ENCODE results near the gene TNIK. TPM values are rescaled to one million over a fixed set of nuclear protein-coding genes. Genes with fewer than 3 reads are reported as not detected.
"Not testable (repeated sequence)": the region's sequence is repeated elsewhere in the genome, so short reads cannot be mapped to it uniquely, and the experiment has no call there.

The TNIK gene
- total RNA-seq, 1 experiment from 2014 or later = 10.4 TPM

DNA sequence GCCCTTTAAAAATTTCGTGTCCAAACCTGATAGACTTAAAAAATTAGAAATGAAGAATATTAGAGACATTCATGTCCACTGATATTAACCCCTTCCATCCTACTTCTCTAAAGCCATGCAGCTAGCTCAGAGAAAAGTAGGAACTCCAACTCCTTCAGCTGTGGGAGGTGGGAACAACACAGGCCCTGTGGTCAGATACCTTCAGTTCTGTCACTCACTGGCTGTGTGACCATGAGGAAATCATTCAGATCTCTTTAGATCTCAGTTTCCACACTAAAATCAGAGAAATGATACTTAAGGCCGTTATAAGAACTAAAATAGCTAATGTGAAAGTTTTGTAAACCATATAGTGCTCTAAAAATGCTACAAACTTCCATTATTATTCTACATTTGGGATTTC, 209.8 kb downstream of the TNIK start:
- DNase-seq (ENCODE audit: low read depth, low spot score) = no peak
- in situ Hi-C loops (cut with HindIII; ENCODE audit: low pct_unique_long_range_greater_than_20kb, low sequenced_read_pairs) = no loop called here

DNA sequence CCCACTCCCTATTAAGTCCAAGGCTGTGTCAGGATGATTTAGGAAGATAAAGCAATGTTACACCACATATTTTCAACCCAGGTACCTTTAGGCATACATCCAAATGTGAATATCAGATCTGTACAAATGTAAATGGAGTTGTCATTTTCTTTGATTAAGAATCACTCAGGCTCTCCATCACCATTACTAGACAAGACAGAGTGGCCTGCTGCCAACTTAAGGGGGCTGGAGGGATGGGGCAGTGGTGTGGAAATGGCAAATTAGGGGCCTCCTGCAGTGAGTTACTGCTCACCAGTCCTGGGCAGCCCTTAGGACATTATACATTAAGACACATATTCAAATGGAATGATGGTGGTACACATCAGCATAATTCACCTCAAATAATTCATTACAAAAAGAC, 211.0 kb downstream of the TNIK start:
- no peak for DNase-seq (ENCODE audit: low read depth, low spot score)
- in situ Hi-C loops (cut with HindIII; ENCODE audit: low pct_unique_long_range_greater_than_20kb, low sequenced_read_pairs) = no loop called here

GRCh38 chr3:171248426-171249111, 211.6 kb downstream of the TNIK start:
- no peak for DNase-seq (ENCODE audit: low read depth, low spot score)
- in situ Hi-C loops (cut with HindIII; ENCODE audit: low pct_unique_long_range_greater_than_20kb, low sequenced_read_pairs) = no loop called here

GRCh38 chr3:171245796-171246765, 214.1 kb downstream of the TNIK start:
- no peak for DNase-seq (ENCODE audit: low read depth, low spot score)
- in situ Hi-C loops (cut with HindIII; ENCODE audit: low pct_unique_long_range_greater_than_20kb, low sequenced_read_pairs) = no loop called here

DNA sequence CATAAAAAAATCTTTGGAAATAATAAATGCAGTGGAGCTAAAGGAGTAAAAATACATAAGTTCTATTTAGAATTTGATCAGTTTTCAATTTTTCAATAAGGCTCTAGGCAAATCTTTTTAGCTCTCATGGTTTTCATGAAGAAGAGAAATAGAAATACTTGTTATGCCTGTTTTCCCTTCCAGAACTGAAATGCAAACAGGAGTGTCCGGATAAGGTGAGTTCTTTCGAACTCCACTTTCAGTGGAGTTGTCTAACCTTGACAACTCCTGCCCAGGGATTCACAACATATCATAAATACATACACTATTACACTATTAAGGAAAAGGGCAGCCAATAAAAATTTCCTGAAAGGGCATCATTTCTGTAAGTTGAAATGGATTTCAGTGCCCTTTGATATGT, 217.3 kb downstream of the TNIK start:
- in situ Hi-C loops (cut with HindIII; ENCODE audit: low pct_unique_long_range_greater_than_20kb, low sequenced_read_pairs) = no loop called here

GRCh38 chr3:171242170-171242569, 218.0 kb downstream of the TNIK start:
- no peak for DNase-seq (ENCODE audit: low read depth, low spot score)
- in situ Hi-C loops (cut with HindIII; ENCODE audit: low pct_unique_long_range_greater_than_20kb, low sequenced_read_pairs) = no loop called here

More for the DNA sequence above, 217.3 kb downstream of the TNIK start:
- DNase-seq (ENCODE audit: low read depth, low spot score) = no peak

DNA sequence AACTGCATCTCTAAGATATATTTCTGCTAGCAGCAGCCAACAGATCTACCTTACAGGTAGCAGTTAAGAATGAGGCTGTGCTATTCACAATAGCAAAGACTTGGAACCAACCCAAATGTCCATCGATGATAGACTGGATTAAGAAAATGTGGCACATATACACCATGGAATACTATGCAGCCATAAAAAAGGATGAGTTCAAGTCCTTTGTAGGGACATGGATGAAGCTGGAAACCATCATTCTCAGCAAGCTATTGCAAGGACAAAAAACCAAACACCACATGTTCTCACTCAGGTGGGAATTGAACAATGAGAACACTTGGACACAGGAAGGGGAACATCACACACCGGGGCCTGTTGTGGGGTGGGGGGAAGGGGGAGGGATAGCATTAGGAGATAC, 218.6 kb downstream of the TNIK start:
- in situ Hi-C loops (cut with HindIII; ENCODE audit: low pct_unique_long_range_greater_than_20kb, low sequenced_read_pairs); DNase-seq (ENCODE audit: low read depth, low spot score): not testable (repeated sequence)

- DNase-seq (ENCODE audit: low read depth, low spot score) = no peak
- in situ Hi-C loops (cut with HindIII; ENCODE audit: low pct_unique_long_range_greater_than_20kb, low sequenced_read_pairs) = no loop called here
Measured at GRCh38 chr3:171240504-171240835, 219.7 kb downstream of the TNIK start.

- in situ Hi-C loops (cut with HindIII; ENCODE audit: low pct_unique_long_range_greater_than_20kb, low sequenced_read_pairs) = no loop called here
- no peak for DNase-seq (ENCODE audit: low read depth, low spot score)
Measured at GRCh38 chr3:171239757-171240503, 220.3 kb downstream of the TNIK start.

- no peak for DNase-seq (ENCODE audit: low read depth, low spot score)
- in situ Hi-C loops (cut with HindIII; ENCODE audit: low pct_unique_long_range_greater_than_20kb, low sequenced_read_pairs) = no loop called here
Measured at GRCh38 chr3:171237009-171237385, 223.2 kb downstream of the TNIK start.

- DNase-seq (ENCODE audit: low read depth, low spot score) = no peak
Measured at GRCh38 chr3:171236265-171237008, 223.8 kb downstream of the TNIK start.

GRCh38 chr3:171234298-171235010, 225.8 kb downstream of the TNIK start:
- in situ Hi-C loops (cut with HindIII; ENCODE audit: low pct_unique_long_range_greater_than_20kb, low sequenced_read_pairs) = no loop called here
- DNase-seq (ENCODE audit: low read depth, low spot score) = no peak

More at GRCh38 chr3:171236265-171237008, 223.8 kb downstream of the TNIK start:
- in situ Hi-C loops (cut with HindIII; ENCODE audit: low pct_unique_long_range_greater_than_20kb, low sequenced_read_pairs) = no loop called here

DNA sequence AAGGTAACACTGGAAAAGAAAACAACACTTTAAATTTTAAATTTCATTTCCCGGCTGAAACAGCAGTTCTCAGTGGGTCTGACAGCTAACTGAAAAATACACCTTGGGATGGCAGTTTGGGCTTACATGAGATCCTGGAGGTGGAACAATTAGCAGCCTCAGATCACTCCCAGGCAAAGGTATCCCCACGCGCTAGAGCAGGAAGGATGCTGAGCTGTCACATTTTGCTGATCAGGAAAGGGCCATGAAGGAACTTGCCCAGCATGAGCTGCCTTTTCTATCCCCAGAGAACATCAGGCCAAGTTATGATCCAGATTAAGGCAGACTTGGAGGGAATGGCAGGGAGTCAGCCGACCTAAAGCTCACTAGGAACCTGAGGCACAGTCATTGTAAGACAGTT, 228.8 kb downstream of the TNIK start:
- in situ Hi-C loops (cut with HindIII; ENCODE audit: low pct_unique_long_range_greater_than_20kb, low sequenced_read_pairs) = no loop called here

GRCh38 chr3:171230865-171231264, 229.3 kb downstream of the TNIK start:
- in situ Hi-C loops (cut with HindIII; ENCODE audit: low pct_unique_long_range_greater_than_20kb, low sequenced_read_pairs) = no loop called here
- DNase-seq (ENCODE audit: low read depth, low spot score) = no peak

More for the DNA sequence above, 228.8 kb downstream of the TNIK start:
- DNase-seq (ENCODE audit: low read depth, low spot score) = no peak

DNA sequence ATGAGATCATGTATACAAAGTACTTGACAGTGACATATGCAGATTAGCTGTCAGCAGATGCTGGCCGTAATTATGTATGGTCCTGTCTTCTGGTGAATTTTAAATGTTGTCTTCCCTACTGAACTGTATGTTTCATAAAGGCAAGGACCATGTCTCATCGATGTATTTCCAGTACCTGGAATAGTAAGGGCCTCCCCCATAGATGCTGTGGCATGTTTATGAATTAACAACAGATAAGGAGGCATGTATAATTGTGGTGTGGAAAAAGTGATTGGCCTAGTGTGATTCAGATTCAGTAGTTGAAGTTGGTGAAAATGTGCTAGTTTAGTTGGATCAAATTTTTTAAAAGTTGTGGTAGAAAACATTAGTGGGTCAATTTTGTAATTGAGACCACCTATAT, 231.0 kb downstream of the TNIK start:
- in situ Hi-C loops (cut with HindIII; ENCODE audit: low pct_unique_long_range_greater_than_20kb, low sequenced_read_pairs) = no loop called here

GRCh38 chr3:171228240-171228639, 232.0 kb downstream of the TNIK start:
- DNase-seq (ENCODE audit: low read depth, low spot score) = no peak
- in situ Hi-C loops (cut with HindIII; ENCODE audit: low pct_unique_long_range_greater_than_20kb, low sequenced_read_pairs) = no loop called here

More for the DNA sequence above, 231.0 kb downstream of the TNIK start:
- DNase-seq (ENCODE audit: low read depth, low spot score) = no peak

GRCh38 chr3:171227828-171228227, 232.4 kb downstream of the TNIK start:
- no peak for DNase-seq (ENCODE audit: low read depth, low spot score)
- in situ Hi-C loops (cut with HindIII; ENCODE audit: low pct_unique_long_range_greater_than_20kb, low sequenced_read_pairs) = no loop called here
